ENCODE results near the gene MARK2. TPM values are rescaled to one million over a fixed set of nuclear protein-coding genes. Genes with fewer than 3 reads are reported as not detected.

MARK2 gene
- polyA plus RNA-seq, 3 donors = 32.4 to 55.7 (median 33.3) TPM

DNA sequence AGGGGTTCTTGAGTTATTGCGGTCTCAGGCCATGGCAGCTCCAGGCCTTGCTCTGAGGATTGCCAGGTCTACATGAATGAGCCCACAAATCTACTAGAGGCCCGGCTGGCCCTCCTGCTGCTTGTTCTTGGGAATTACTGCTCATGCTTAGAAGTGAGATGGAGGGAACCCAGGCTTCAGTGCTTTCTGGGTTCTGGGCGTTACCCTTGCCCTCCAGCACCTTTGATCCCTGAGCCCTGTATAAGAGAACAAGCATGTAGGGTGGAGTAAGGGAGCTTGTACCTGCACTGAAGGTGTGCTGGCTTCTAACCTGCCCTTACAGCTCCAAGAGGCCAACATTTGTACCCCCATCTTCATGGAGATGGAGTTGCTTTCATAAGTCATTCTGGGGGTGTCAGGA, 103.9 kb downstream of the MARK2 start:
- DNase-seq = no peak
- H3K27me3 ChIP-seq (ENCODE audit: control insufficient read depth in 2 of 2, insufficient read depth in 2 of 2, low read length in 2 of 2) = no peaks in the 10 kb centered on the region
- H3K36me3 ChIP-seq (replicated peaks in 1 of 2; ENCODE audit: control insufficient read depth in 1 of 2, insufficient read depth in 2 of 2, low read length in 2 of 2) = peaks cover 0 to 3% of the 10 kb centered on the region in 2 donors
- H3K9me3 Mint-ChIP-seq = no peaks in the 10 kb centered on the region
- H3K4me2 ChIP-seq (replicated peaks; ENCODE audit: extremely low read depth, low read length, poor library complexity, severe bottlenecking) = no peak overlapping the region
- peaks cover 44% of the 10 kb centered on the region for H3K79me2 ChIP-seq (ENCODE audit: insufficient read depth, low read length)
- no peak overlapping the region for H3K27ac Mint-ChIP-seq
- no peak overlapping the region for H3K9ac ChIP-seq (ENCODE audit: insufficient read depth, low read length, poor library complexity, severe bottlenecking)
- no peak overlapping the region for H3K4me3 Mint-ChIP-seq
- H3K4me3 ChIP-seq (replicated peaks in 1 of 3; ENCODE audit: low read depth in 2 of 3, low read length in 3 of 3) = no peak overlapping the region
- no peak overlapping the region for H3K27ac ChIP-seq (ENCODE audit: low read depth in 1 of 2, low read length in 2 of 2)
- TF ChIP-seq, protein P1, sequence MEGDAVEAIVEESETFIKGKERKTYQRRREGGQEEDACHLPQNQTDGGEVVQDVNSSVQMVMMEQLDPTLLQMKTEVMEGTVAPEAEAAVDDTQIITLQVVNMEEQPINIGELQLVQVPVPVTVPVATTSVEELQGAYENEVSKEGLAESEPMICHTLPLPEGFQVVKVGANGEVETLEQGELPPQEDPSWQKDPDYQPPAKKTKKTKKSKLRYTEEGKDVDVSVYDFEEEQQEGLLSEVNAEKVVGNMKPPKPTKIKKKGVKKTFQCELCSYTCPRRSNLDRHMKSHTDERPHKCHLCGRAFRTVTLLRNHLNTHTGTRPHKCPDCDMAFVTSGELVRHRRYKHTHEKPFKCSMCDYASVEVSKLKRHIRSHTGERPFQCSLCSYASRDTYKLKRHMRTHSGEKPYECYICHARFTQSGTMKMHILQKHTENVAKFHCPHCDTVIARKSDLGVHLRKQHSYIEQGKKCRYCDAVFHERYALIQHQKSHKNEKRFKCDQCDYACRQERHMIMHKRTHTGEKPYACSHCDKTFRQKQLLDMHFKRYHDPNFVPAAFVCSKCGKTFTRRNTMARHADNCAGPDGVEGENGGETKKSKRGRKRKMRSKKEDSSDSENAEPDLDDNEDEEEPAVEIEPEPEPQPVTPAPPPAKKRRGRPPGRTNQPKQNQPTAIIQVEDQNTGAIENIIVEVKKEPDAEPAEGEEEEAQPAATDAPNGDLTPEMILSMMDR (IDR thresholded peaks at IDR 0.05) = no peak
- H4K20me1 ChIP-seq (ENCODE audit: insufficient read depth, low read length) = peaks cover 4% of the 10 kb centered on the region
- H3K27me3 Mint-ChIP-seq (ENCODE audit: low read depth in 3 of 3) = peaks cover 4 to 8% (median 5%) of the 10 kb centered on the region in 3 donors
- 100% methylated on average over 1 of the region's 3 CpGs for WGBS (ENCODE audit: insufficient coverage)
- no peaks in the 10 kb centered on the region for H3K9me3 ChIP-seq (replicated peaks in 1 of 2; ENCODE audit: control insufficient read depth in 1 of 2, insufficient read depth in 1 of 2, low read length in 2 of 2)
- H3K4me1 Mint-ChIP-seq = peaks cover 34% of the 10 kb centered on the region
- peaks cover 5 to 8% of the 10 kb centered on the region in 2 donors for H3K36me3 Mint-ChIP-seq
- H3K4me1 ChIP-seq (ENCODE audit: control insufficient read depth in 1 of 2, insufficient read depth in 2 of 2, low read length in 2 of 2) = peaks cover 35 to 36% of the 10 kb centered on the region in 2 donors
- H2AFZ ChIP-seq (ENCODE audit: insufficient read depth, low read depth, low read length, poor library complexity, severe bottlenecking) = no peak overlapping the region
- intact Hi-C loops (cut with micrococcal nuclease) = loop anchor here (2.0 to 5.0 kb wide), 2 partner anchors 70 to 106 kb away; partner anchors contain the start of gene MARK2 (in 1 of the 2)

DNA sequence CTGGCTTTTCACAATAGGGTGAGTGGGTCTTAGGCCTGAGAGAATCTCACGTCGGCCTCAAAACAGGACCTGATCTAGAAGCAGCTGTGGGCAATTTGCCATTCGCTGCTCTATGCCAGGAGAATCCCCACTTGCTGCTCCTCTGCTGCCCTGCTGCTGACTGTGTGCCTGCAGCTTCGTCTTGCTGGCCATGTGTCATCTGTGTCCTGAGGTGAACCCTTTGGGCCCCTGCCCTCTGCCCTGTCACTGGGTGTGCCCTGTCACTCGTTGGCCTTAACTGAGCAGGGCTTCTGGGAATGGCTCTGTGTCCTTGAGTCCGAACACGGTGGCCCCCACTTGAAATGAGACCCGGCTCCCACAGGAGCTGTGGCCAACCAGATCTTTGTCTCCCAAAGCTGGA, 106.1 kb downstream of the MARK2 start:
- no peak overlapping the region for H3K4me2 ChIP-seq (replicated peaks; ENCODE audit: extremely low read depth, low read length, poor library complexity, severe bottlenecking)
- peaks cover 0 to 3% (median 1%) of the 10 kb centered on the region in 3 donors for H3K27me3 Mint-ChIP-seq (ENCODE audit: low read depth in 3 of 3)
- H3K4me1 ChIP-seq (ENCODE audit: control insufficient read depth in 1 of 2, insufficient read depth in 2 of 2, low read length in 2 of 2) = peaks cover 17 to 20% of the 10 kb centered on the region in 2 donors
- no peak overlapping the region for H2AFZ ChIP-seq (ENCODE audit: insufficient read depth, low read depth, low read length, poor library complexity, severe bottlenecking)
- peaks cover 22% of the 10 kb centered on the region for H3K4me1 Mint-ChIP-seq
- WGBS (ENCODE audit: insufficient coverage) = 87% methylated on average over 8 of the region's 8 CpGs
- no peak overlapping the region for H3K9ac ChIP-seq (ENCODE audit: insufficient read depth, low read length, poor library complexity, severe bottlenecking)
- H3K36me3 Mint-ChIP-seq = peaks cover 7 to 12% of the 10 kb centered on the region in 2 donors
- H3K36me3 ChIP-seq (replicated peaks in 1 of 2; ENCODE audit: control insufficient read depth in 1 of 2, insufficient read depth in 2 of 2, low read length in 2 of 2) = peaks cover 0 to 3% of the 10 kb centered on the region in 2 donors
- H3K27ac ChIP-seq (ENCODE audit: low read depth in 1 of 2, low read length in 2 of 2) = no peak overlapping the region
- H3K4me3 ChIP-seq (replicated peaks in 1 of 3; ENCODE audit: low read depth in 2 of 3, low read length in 3 of 3) = no peak overlapping the region
- DNase-seq = peak in 1 of 3 donors; percentile 2
- no peak overlapping the region for H3K4me3 Mint-ChIP-seq
- no peaks in the 10 kb centered on the region for H3K9me3 Mint-ChIP-seq
- intact Hi-C loops (cut with micrococcal nuclease) = loop anchor here (2.0 to 5.0 kb wide), 3 partner anchors 108 to 178 kb away; partner anchors contain the start of genes MARK2 (in 1 of the 2) and ZFTA (in 1 of the 2)
- H3K9me3 ChIP-seq (replicated peaks in 1 of 2; ENCODE audit: control insufficient read depth in 1 of 2, insufficient read depth in 1 of 2, low read length in 2 of 2) = no peaks in the 10 kb centered on the region
- H4K20me1 ChIP-seq (ENCODE audit: insufficient read depth, low read length) = peaks cover 4% of the 10 kb centered on the region
- TF ChIP-seq, protein P1 (IDR thresholded peaks at IDR 0.05) = no peak
- H3K79me2 ChIP-seq (ENCODE audit: insufficient read depth, low read length) = peaks cover 34% of the 10 kb centered on the region
- H3K27me3 ChIP-seq (ENCODE audit: control insufficient read depth in 2 of 2, insufficient read depth in 2 of 2, low read length in 2 of 2) = no peaks in the 10 kb centered on the region
- peak overlapping the region in 2 of 7 donors; percentile 62 to 83 for H3K27ac Mint-ChIP-seq

All from CD14-positive monocyte (primary cell).